HG03378 (cell line): ENCODE data around the gene FRMD1.

Source experiments
- ATAC-seq: cut with Tn5 transposase; IDR thresholded peaks from one replicate; pipeline ENCODE4 v1.9.1; 2021; ENCODE audit warnings: mild to moderate bottlenecking, moderate library complexity; ENCODE audit not compliant: unreplicated experiment

The FRMD1 gene

DNA sequence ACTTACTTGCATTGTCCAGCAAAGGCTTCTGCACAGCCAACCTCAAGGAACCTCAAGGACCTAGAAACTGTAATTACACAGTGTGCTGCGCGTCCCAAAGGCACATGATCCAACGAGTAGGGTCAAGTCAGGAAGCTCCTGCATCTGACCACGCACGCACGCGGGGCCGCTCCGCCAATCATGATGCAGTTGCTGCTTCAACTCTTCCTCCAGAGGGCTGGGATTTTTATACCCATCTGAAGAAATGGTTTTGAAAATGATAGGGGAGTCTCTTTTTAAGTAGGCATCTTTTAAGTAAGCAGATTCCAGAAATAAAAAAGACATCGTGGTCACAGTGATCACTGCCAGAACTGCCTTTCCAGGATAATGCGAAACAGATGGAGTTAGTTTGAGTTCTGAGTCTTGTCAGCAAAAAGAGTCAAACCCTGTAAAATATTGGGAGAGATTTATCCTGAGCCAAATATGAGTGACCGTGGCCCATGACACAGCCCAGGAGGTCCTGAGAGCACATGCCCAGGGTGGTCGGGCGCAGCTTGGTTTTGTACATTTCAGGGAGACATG, 47.5 kb downstream of the FRMD1 start:
- no peak for ATAC-seq

DNA sequence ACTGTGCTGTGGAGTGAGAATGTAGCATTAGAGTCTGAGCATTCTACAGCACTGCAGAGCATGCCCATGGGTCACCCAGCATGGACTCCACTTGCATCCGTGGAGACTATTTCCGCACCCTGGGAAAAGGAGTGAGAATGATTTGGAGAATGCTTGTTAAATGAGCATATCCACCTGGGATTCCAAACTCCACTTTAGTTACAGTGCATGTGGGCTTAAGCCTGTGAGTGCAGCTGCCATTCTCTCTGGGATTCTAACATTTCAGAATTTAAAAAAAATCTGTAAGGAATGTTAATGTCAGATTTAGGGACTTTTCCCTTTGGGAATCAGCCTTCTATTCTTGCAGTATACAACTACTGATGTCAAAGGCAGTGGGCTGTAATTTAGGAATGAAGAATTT, 48.1 kb downstream of the FRMD1 start:
- ATAC-seq = no peak

DNA sequence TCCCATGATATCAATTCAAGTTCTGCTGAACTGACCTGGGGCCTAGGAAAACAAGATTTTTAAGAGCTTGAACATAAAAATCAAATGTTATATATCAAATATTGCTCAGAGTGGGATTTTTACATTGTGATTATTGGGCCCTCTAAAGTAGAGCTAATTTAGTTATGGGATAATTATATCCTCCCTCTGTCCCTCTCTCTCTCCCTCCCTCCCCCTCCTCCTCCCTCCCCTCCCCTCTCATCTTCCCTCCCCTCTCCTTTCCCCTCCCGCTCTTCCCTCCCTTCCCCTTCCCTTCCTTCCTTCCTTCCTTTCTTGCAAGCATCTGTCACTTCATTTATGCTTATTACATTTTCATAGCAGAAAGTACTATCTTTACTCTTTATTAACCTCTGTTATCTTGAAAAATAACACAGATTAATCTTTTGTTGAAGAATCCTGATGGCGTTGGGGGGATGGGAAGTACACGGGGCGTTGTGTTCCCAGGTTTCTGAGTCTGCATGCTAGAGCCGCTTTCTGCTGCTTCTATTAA, 48.7 kb downstream of the FRMD1 start:
- ATAC-seq = no peak

DNA sequence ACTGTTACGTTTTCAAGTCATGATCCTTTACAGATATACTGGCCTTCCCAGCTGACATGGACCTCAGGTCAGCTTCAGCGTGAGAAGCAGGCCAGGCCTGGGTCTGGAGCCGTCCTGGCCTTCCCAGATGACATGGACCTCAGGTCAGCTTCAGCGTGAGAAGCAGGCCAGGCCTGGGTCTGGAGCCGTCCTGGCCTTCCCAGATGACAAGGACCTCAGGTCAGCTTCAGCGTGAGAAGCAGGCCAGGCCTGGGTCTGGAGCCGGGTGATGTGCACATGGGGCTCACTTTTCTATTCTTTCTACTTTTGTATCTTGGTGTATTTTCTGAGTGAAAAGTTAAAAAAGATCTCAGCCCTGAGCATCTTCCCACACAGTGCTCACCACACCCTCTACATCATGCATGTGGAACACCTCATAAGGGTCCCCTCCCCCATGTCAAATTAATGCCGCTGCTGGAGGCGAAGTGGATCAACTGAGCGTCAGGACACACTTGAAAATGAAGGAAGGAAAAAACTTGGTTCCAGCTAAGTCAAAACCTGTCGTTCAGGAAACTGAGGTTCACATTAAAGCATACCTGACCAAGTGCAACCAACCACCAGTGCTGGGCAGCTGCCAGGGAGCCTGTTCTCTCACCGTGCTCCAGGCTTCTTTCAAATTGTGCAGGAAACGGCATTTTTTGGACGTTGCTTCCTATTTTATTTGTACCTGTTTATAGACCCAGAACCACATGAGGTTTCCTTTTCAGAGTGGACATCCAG, 49.4 kb downstream of the FRMD1 start:
- ATAC-seq = no peak

DNA sequence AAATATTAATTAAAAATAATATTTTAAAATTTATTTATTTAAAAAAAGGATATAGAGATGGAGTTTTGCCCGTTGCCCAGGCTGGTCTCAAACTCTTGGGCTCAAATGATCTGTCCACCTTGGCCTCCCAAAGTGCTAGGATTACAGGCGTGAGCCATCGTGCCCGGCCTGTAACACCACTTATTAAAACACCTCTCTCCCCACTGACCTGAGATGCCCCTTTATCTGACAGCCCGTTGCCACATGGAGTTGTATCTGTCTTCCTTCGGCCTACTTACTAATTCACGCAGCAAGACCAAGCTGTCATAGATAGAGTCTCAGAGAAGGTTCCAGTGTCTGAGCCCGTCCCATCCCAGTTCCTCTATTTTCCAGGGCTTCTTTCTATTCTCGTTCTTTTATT, 50.8 kb downstream of the FRMD1 start:
- ATAC-seq = no peak

DNA sequence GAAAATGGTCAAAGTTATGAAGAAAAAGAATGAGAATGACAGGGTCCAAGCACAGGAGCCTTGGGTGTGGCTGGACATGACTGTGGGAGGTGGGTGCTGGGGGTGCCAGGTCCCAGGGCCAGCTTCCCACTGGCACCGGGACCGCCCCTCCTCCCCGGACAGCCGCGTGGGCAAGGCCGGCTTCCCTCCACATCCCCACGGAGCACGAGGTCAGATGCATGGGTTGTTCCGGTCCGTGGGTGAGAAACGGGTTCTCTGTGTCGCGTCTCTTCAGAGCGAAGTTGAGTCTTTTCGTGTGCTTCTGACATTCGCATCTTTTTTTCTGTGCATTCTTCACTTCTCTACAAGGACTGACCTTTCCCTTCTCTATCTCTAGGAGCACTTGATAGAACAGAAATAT, 51.5 kb downstream of the FRMD1 start:
- no peak for ATAC-seq

DNA sequence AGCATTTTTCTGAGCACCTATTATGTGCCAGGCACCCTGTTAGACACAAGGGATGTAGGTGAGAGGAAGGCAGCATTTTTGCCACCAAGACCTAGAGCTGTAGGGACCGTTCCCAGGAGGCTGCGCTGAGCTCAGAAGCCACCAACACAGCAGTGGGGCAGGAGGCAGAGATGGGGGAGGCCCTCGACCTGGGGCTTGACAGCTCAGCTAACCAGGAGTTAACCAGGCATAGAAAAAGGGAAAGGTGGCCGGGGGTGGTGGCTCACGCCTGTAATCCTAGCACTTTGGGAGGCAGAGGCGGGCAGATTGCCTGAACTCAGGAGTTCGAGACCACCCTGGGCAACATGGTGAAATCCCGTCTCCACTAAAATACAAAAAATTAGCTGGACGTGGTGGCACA, 52.1 kb downstream of the FRMD1 start:
- no peak for ATAC-seq

DNA sequence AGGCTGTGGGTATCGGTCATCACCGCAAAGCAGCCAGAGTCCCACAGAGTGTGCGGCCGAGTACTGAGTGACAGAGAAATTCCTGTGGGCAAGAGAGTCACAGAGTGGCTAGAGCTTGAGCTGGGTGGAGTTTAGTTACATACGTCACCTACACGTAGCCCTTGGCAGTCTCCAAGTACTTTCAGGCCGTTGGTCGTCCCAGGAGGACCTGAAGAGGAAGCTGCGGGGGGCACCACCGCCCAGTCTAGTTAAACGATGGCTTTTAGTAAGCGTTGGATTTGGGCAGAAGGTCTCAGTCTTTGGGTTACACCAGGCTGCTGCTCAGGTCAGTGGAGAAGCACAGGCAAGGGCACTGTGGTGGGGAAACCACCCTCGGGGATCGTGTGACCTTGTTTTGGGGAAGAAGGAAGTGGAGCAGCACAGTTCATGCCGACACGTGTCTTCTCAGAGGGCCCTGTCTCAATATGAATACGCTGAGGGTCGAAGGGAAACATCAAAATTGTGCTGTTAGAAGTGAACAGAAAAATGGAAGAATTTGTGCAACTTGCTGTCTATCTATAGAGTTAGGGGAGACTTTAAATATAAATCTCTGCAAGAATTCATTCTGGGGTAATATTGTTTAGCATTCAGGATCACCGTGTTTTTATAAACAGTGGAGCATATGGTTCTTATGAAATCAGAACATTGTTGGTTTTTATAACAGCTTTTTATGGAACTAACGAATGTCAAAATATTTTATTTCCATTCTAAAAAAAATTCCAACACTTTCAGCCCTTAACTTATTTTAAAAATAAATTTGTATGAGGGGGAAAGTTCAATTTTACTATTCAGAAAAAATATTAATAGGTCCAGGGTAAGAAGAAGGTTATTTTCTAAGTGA, 52.9 kb downstream of the FRMD1 start:
- no peak for ATAC-seq

DNA sequence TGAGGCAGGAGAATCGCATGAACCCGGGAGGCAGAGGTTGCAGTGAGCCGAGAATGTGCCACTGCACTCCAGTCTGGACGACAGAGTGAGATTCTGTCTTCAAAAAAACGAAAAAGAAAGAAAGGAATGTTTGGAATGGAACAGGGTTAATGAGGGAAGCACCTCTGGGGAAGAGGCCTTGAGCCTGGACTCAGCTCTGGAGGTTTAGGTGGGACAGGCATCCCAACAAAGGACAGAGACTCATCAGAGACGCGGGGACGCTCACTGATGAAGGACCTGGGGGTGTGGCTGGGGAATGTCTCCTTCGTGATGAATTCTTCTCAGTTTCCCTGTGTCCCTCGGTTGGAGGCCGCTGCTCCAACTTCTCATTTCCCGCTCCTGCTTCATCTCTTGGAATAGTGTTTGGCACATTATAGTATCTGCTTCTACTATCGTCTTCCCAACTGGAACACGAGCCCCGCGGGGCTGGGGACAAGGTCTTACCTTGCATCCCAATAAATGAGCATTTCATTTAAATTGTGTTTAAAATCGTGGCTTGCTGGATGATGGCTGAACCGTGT, 54.0 kb downstream of the FRMD1 start:
- ATAC-seq = no peak

DNA sequence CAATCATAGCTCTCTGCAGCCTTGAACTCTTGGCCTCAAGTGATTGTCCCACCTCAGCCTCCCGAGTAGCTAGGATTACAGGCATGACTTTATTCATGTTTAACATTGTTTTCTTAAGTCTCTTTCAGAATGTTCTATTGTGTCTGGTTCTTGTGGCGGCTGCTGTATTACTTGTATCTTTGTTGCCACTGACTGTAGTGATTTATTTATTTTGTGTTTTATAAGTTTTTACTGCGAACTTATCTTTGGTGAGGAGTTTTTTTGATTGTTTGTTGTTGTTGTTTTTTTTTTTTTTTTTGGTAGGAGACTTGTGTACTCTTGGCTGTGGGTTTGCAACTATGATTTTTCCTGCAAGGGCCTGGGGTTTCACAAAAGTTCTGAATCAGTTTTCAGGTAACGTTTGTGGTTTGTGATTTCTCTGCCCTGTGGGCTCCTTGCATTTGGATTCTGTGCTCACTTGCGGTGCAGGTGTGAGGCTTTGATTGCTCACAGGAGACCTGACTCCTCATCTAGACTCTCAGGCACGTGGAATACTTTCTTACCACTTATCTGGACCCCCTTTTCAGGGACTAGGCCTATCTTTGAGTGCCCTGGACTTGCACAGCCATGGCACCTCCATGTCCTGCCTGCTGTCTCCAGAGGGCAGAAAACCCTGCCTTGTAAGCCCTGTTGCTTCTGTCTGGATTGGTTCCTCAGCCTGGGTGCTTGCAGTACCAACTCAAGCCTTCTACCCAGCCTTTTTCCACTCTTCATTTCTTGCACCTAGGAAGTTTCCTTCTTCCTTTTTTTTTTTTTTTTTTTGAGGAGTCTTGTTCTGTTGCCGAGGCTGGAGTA, 56.3 kb downstream of the FRMD1 start:
- ATAC-seq = no peak

DNA sequence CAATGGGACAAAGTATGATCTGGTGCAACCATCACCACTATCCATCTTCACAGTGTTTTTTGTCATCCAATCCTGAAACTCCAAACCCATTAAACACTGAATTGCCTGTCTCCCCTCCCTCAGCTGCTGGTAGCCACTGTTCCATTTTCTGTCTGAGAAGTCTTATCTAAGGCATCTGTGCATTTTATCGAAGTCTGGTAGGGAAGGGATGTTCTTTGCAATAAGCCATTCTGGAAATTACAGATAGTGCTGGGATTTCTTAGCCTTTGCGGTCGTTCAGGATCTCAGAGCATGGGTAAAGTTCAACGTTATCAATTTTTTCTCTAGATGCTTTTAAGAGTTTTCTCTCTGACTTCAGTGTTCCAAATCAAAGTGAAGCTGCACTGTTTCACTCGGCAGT, 57.4 kb downstream of the FRMD1 start:
- ATAC-seq = no peak

DNA sequence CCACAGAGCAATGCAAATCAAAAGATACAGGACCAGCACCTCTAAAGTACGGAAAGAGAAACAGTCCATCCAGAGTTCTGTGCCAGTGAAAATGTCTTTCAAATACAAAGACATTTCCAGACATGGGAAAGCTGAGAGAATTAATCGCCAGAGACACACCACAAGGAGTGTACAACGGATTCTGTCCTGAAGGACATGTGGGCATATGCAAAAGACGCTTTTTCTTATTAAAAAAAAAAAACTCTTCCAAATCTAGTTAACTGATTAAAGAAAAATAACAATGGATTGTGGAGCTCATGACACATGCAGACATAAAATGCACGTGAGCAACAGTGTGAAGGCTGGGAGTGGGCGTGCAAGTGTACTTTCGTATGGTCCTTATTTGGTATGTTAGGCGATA, 58.8 kb downstream of the FRMD1 start:
- ATAC-seq = no peak

DNA sequence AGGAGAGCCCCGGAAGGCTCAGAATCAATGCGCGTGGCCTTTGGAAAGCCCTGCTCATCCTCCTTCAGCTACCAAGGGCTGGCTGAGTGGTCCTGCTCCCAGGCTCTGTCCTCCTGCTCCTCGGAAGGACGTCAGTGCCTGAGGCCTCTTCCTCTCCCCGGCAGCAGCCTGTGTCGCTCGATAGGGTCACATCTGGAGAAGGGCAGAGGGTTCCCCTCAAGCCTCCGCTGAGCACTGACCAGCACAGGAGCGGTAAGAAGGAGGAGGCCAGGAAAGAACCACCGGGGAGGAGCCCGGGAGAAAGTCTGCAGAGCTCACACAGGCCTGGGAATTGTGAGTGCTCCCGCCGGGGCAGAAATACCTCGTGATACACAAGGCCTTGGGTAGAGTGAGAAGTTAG, 60.3 kb downstream of the FRMD1 start:
- no peak for ATAC-seq

DNA sequence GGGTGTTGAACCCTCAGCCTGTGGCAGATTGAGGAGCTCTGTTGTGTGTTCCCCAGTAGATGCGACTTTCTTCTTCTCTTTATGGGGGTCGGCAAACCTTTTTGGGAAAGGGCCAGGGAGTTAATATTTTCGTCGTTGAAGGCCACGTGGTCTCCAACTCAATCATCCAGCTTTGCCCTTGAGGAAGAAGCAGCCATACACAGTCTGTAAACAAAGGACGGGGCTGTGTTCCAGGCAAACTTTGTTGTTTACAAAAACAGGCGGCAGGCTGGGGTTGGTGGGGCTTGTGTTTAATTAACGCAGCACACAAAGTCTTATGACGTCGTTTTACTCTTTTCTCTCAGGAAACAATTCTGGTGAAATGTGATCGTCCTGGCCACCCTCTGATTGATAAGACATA, 61.4 kb downstream of the FRMD1 start:
- ATAC-seq = no peak

DNA sequence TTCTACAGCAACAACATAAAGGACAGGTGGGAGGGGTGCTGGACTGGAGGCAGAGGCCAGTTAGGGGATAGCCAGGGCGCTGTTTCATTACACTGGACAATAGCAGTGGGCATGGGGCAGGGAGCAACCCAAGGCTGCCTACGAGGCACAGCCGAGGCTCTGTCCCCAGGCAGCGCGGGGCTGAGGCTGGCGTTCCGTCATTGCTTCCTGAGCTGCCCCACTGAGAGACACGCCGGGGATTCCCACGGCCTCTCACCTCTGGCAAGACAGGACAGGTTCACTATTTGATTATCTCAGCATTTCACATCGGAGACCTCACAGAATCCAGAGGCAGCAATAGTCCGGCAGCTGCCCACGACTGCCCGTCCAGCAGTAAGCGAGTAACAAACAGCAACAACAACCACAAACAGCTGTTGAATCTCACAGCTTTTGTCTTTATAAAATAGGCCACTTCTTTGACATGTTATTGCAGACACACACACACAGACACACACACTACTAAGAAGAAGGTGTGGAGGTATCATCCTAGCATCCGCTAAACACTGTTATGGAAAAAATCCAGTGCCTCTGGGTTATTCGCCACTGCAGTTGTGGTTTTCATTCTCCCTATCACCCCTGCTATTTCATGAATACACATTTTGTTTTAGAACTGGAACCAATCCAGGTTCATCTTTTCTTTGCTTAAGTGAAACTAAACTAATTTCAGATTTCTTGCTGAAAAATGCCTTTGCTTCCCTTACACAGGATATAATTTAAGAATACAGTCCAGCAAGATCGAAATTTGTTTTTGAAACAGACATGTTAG, 62.1 kb downstream of the FRMD1 start:
- ATAC-seq = no peak

DNA sequence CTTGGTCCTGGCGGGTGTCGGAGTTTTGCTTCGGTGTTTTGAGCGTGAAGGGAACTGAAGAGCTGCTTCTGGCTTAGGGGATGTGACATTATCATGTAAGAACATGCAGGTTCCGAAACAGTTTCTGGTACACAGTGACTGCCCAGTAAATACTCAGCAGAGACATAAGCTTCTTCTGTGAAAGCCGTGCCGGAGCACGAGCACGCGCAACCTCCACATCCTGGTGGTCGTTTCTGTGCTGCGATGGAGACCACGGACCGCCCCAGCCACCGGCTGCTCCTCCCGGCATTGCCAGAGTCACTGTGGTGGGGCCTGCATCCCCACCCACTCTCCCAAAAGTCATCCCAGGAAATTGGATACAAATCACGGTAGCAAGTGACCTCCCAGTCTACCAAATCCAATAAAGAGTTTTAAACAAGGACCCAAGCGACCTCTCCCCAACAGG, 62.8 kb downstream of the FRMD1 start:
- no peak for ATAC-seq

DNA sequence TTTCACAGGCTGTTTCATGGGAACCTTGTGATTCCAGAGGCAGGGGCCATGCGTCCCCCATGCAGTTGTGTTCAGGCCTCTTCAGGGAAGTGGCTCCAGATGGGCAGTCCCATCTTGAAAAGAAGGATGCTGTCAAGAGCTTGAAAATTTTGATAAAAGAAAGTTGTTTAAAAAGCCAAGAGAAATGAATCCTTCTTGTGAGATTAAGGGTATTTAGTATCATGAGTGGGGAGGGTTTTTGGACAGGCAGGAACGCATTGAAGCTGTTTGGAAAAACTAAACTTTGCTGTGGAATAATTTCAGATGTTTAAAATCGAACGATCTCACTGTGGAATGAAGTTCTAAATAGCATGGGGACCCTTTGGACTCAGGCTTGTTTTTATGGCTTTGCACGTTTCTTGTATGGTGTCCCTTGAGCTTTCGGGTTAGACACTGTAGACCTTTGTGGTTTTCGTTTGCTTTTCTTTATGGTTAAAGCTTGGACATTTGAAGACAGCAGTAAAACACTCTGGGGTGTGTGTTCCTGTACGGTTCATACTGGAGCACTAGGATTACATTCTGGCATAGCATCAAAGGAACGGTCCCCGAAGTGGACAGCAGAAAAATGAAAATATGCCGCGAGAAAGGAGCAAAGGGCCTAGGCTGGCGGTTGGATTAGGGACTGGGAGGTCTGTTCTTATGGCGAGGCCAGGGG, 63.4 kb downstream of the FRMD1 start:
- ATAC-seq = no peak

DNA sequence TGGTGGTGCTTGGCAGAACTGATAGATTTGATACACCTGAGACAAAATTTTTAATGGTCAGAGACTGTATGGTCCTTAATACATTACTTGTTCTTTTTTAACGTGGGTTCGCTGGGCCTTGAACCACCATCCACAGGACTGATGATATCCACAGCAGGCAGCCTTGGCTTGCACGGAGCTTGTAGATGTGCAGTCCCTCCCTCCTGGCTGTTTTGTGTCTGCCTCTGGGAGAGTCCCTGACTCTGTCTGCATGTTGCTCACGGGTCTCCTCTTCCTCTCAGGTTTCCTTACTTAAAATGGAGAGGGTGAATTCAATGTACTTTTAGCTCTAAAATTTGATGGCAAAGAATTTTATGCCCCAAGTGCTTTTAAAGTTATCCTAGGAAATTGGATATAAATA, 64.0 kb downstream of the FRMD1 start:
- ATAC-seq = no peak

DNA sequence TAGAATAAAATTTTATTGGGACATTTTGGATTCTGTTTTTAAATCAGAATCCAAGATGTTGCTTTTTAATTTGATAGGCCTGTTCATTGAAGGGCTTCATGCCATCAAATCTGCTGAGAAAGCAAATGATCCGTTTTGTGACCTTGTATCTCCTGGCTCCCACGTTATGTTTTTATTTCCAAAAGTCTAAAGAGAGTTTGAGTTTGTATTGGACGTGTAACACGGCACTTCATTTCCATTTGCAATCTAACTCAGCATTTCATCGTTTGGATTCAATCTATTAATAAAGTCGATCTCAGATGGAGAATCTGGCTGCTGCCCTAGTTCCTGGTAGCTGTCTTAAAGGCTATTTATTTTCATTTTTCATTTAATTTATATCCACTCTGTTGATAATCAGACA, 64.6 kb downstream of the FRMD1 start:
- no peak for ATAC-seq
